Caco-2 (cell line): ENCODE data around the gene SORCS2. TPM values are rescaled to one million over a fixed set of nuclear protein-coding genes. Genes with fewer than 3 reads are reported as not detected.

Experiments
- BruUV-seq: library from RNA; stranded (reverse); fragments of 400-500 nt; replicated peaks from 2 replicates; lab custom pipeline; 2021; lab: Mats Ljungman, UMichigan
- CTCF ChIA-PET: fragments of 300-600 bp; sonication (Branson Sonifier 250); formaldehyde crosslinking; loops from one replicate; lab custom pipeline; 2022; ENCODE audit warnings: antibody characterized with exemption; lab: Charles Lee
- POLR2A ChIA-PET: fragments of 300-600 bp; sonication (Branson Sonifier 250); formaldehyde crosslinking; loops from one replicate; lab custom pipeline; 2022; ENCODE audit warnings: antibody characterized with exemption; lab: Charles Lee
- DNase-seq, 2 experiments: peaks; one replicate each; pipeline versions ENCODE4 v3.0.0 to v3.0.0-alpha.2; 2020 to 2022
- H3K27me3 ChIP-seq: replicated peaks from 2 replicates; pipeline ENCODE4 v1.6.0; 2011; ENCODE audit warnings: low read length; ENCODE audit not compliant: control insufficient read depth, insufficient read depth
- H3K36me3 ChIP-seq: 2 replicates; pipeline ENCODE4 v1.5.1; 2011; ENCODE audit warnings: low read length; ENCODE audit not compliant: control insufficient read depth, insufficient read depth
- H3K4me1 ChIP-seq: fragments of 250-450 bp; sonication (Bioruptor Pico); 2 replicates; pipeline ENCODE4 v1.5.1; 2020; ENCODE audit warnings: mild to moderate bottlenecking
- H3K4me3 ChIP-seq: 2 replicates; pipeline ENCODE4 v1.5.1; 2011; ENCODE audit warnings: low read depth, mild to moderate bottlenecking, control low read depth, low read length
- H3K9me3 ChIP-seq: fragments of 250-450 bp; sonication (Bioruptor Pico); 2 replicates; pipeline ENCODE4 v1.5.1; 2020; ENCODE audit warnings: mild to moderate bottlenecking, moderate library complexity
- H3K27ac Mint-ChIP-seq: one replicate; pipeline ENCODE4 v1.8.0; 2022; ENCODE audit warnings: mixed read lengths; ENCODE audit not compliant: unreplicated experiment
- H3K27me3 Mint-ChIP-seq: one replicate; pipeline ENCODE4 v1.8.0; 2022; ENCODE audit warnings: mixed read lengths; ENCODE audit not compliant: insufficient read depth, unreplicated experiment
- H3K36me3 Mint-ChIP-seq: one replicate; pipeline ENCODE4 v1.8.0; 2022; ENCODE audit warnings: mild to moderate bottlenecking, mixed read lengths; ENCODE audit not compliant: insufficient read depth, unreplicated experiment
- H3K4me1 Mint-ChIP-seq: one replicate; pipeline ENCODE4 v1.8.0; 2022; ENCODE audit warnings: low read depth, mixed read lengths; ENCODE audit not compliant: unreplicated experiment
- H3K4me3 Mint-ChIP-seq: one replicate; pipeline ENCODE4 v1.8.0; 2022; ENCODE audit warnings: mild to moderate bottlenecking, moderate library complexity, mixed read lengths; ENCODE audit not compliant: unreplicated experiment
- H3K9me3 Mint-ChIP-seq: one replicate; pipeline ENCODE4 v1.8.0; 2022; ENCODE audit warnings: mixed read lengths; ENCODE audit not compliant: unreplicated experiment
- intact Hi-C: fragments of 100-400 bp; cut with micrococcal nuclease; formaldehyde crosslinking; loops from one replicate; pipeline ENCODE4 v1.10.0; 2022; ENCODE audit not compliant: unreplicated experiment
- total RNA-seq: library from RNA; stranded (reverse); gene quantifications from 2 replicates; pipeline ENCODE4 v1.2.3, GENCODE V29; 2022
- TF ChIP-seq, protein P1 (sequence below), 2 experiments: fragments of 200-600 bp in 1 of 2; IDR thresholded peaks; 1 replicate in 1 of 2; 2 replicates in 1 of 2; pipeline versions ENCODE4 v1.5.1 to v1.8.0; 2011 to 2022; ENCODE audit warnings: antibody characterized with exemption in 1 of 2, control low read depth in 1 of 2, inconsistent platforms in 1 of 2, low read depth in 1 of 2, low read length in 1 of 2, mild to moderate bottlenecking in 1 of 2, moderate library complexity in 1 of 2; ENCODE audit not compliant: insufficient read depth in 1 of 2, severe bottlenecking in 1 of 2, unreplicated experiment in 1 of 2

SORCS2 gene
- total RNA-seq, 1 experiment from 2014 or later: 1.6 TPM

DNA sequence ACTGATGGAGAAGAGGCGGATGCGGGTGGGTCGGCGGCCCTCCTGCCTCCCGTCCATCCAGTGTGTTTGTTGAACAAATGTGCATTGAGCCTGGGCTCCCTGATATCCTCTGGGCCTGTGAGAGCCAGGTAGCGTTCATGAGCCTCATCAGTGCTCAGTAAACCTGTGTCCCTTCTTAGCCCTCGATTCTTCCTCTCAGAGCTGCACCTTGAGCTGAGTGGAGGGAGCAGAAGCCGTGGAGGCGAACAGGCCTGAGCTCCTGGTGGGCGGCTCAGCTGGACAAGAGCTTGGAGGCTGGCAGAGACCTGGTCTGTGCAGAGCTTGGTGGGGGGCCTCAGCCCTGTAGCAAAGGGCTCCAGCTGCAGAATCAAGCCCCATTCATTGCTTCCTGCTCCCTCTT is 112.1 kb downstream of the SORCS2 start:
- ChIA-PET CTCF (no interaction called here), POLR2A (no interaction called here)
- H3K36me3 Mint-ChIP-seq: no peaks in the 10 kb centered on the region
- Histone ChIP-seq H3K27me3 (no peaks in the 10 kb centered on the region), H3K9me3 (no peaks in the 10 kb centered on the region), H3K4me3 (no peak overlapping the region), H3K4me1 (no peaks in the 10 kb centered on the region), H3K36me3 (no peaks in the 10 kb centered on the region)
- no TSS peak for BruUV-seq
- TF ChIP-seq, protein P1, sequence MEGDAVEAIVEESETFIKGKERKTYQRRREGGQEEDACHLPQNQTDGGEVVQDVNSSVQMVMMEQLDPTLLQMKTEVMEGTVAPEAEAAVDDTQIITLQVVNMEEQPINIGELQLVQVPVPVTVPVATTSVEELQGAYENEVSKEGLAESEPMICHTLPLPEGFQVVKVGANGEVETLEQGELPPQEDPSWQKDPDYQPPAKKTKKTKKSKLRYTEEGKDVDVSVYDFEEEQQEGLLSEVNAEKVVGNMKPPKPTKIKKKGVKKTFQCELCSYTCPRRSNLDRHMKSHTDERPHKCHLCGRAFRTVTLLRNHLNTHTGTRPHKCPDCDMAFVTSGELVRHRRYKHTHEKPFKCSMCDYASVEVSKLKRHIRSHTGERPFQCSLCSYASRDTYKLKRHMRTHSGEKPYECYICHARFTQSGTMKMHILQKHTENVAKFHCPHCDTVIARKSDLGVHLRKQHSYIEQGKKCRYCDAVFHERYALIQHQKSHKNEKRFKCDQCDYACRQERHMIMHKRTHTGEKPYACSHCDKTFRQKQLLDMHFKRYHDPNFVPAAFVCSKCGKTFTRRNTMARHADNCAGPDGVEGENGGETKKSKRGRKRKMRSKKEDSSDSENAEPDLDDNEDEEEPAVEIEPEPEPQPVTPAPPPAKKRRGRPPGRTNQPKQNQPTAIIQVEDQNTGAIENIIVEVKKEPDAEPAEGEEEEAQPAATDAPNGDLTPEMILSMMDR (IDR thresholded peaks at IDR 0.05; ENCODE audit: insufficient read depth in 1 of 2, low read depth in 1 of 2, low read length in 1 of 2, severe bottlenecking in 1 of 2, unreplicated experiment in 1 of 2): no peak
- H3K27ac Mint-ChIP-seq: no peak overlapping the region
- H3K4me1 Mint-ChIP-seq: no peaks in the 10 kb centered on the region
- DNase-seq: no peak
- intact Hi-C loops: no loop called here
- peaks cover 5% of the 10 kb centered on the region for H3K27me3 Mint-ChIP-seq
- no peak overlapping the region for H3K4me3 Mint-ChIP-seq
- no peaks in the 10 kb centered on the region for H3K9me3 Mint-ChIP-seq

DNA sequence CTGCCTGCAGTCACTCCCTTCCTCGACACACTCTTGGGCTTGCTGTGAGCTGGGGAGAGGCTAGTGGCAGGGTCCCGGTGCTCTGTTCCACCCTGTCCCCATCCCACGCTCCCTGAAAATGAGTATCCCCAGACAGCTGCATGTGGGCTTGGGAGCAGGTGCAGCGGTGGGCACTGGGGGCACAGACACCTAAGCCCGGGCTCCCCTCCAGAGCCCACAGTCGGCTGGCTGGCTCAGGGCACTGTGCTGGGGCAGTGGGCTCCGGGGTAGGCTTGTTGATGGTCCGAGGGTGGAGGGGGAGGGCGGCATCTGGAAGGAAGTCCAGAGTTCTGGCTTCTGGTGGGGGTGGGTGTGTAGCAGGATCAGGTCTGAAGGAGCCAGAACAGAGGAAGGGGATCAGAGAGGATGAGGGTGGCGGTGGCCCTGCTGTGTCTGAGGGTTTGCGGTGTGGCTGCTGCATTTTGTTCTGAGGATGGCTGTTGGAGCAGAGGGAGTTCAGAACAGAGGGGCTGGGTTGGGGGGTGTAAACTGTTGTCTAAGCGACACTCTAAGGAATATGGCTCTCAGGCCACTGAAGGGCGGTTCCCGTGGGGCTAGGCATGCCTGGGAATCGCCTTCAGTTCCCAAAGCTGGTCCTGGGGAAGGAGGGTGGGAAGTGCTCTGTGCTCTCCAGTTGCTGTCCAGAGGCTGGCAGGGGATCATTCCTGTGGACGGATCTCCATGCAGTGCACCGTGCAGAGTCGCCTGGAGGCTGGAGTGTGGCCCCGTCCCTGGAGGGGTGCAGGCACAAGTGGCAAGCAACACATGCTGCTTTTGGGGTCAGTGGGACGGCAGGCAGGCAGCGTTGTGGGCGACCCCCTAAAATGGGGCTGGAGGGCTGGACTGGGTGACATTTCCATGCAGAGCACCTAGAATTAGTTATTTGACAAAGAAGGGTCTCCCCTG is 114.0 kb downstream of the SORCS2 start:
- CTCF ChIA-PET: interaction anchor here (0.6 kb wide), 2 partner anchors 11 to 149 kb away, joined by 3 read pairs; no protein-coding TSS in a partner anchor

DNA sequence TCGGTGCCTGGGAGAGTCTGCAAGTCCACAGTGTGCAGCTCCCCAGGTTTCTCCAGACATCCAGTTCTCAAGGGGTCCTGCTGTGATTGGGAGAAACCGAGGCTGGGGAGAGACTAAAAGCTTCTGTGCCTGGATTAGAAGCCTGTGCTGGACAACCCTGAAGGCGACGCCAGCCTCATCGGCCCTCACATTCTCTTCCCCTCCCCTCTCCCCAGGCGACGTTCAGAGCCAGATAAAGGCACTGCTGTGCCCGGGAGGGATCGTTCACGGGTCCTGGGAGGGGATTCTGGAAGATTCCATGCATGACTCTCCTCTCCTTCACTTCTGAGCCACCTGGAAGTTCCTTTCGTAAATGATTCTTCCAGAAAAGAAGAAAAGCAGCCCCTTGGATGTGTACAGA is 114.6 kb downstream of the SORCS2 start:
- Mint-ChIP-seq H3K4me3 (no peak overlapping the region), H3K36me3 (no peaks in the 10 kb centered on the region), H3K9me3 (no peaks in the 10 kb centered on the region), H3K27me3 (peaks cover 7% of the 10 kb centered on the region), H3K4me1 (no peaks in the 10 kb centered on the region), H3K27ac (no peak overlapping the region)
- TF ChIP-seq, protein P1 (IDR thresholded peaks at IDR 0.05; ENCODE audit: insufficient read depth in 1 of 2, low read depth in 1 of 2, low read length in 1 of 2, severe bottlenecking in 1 of 2, unreplicated experiment in 1 of 2): no peak
- Histone ChIP-seq H3K27me3 (no peaks in the 10 kb centered on the region), H3K4me3 (no peak overlapping the region), H3K36me3 (no peaks in the 10 kb centered on the region), H3K9me3 (no peaks in the 10 kb centered on the region), H3K4me1 (no peaks in the 10 kb centered on the region)
- DNase-seq: no peak
- POLR2A ChIA-PET: no interaction called here
- CTCF ChIA-PET: interaction anchor here (0.6 kb wide), 1 partner anchor 12 kb away, joined by 3 read pairs; no protein-coding TSS in a partner anchor
- BruUV-seq: no TSS peak
- intact Hi-C loops: no loop called here

More for the DNA sequence above, 114.0 kb downstream of the SORCS2 start:
- intact Hi-C loops: no loop called here
- Histone ChIP-seq H3K9me3 (no peaks in the 10 kb centered on the region), H3K36me3 (no peaks in the 10 kb centered on the region), H3K4me3 (no peak overlapping the region), H3K4me1 (no peaks in the 10 kb centered on the region), H3K27me3 (no peaks in the 10 kb centered on the region)
- POLR2A ChIA-PET: no interaction called here
- TF ChIP-seq, protein P1 (IDR thresholded peaks at IDR 0.05; ENCODE audit: insufficient read depth in 1 of 2, low read depth in 1 of 2, low read length in 1 of 2, severe bottlenecking in 1 of 2, unreplicated experiment in 1 of 2): no peak
- H3K4me1 Mint-ChIP-seq: no peaks in the 10 kb centered on the region
- BruUV-seq: no TSS peak
- H3K9me3 Mint-ChIP-seq: no peaks in the 10 kb centered on the region
- H3K36me3 Mint-ChIP-seq: no peaks in the 10 kb centered on the region
- no peak overlapping the region for H3K4me3 Mint-ChIP-seq
- DNase-seq: no peak
- peaks cover 7% of the 10 kb centered on the region for H3K27me3 Mint-ChIP-seq
- no peak overlapping the region for H3K27ac Mint-ChIP-seq
